Measurements from ENCODE around the gene RPS10.

The RPS10 gene

DNA sequence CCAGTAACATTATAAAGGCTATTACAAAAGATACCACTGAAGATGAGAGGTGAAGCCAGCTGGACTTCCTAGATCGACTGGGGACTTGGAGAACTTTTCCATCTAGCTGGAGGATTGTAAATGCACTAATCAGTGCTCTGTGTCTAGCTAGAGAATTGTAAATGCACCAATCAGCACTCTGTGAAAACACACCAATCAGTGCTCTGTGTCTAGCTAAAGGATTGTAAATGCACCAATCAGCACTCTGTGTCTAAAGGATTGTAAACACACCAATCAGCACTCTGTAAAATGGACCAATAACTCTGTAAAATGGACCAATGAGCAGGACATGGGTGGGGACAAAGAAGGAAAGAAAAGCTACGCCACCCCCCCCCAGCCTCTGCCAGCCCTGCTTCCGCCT, 13.6 kb upstream of the RPS10 start:
- H3K4me1 Mint-ChIP-seq = no peaks in the 10 kb centered on the region
- no peak for DNase-seq (ENCODE audit: low spot score in 2 of 2)
- no peaks in the 10 kb centered on the region for H3K36me3 Mint-ChIP-seq (ENCODE audit: insufficient read depth)
- no peak for ATAC-seq (replicated peaks; ENCODE audit: extremely low read depth, poor library complexity, severe bottlenecking)
- no peaks in the 10 kb centered on the region for H3K9me3 Mint-ChIP-seq
- no peak overlapping the region for H3K4me3 Mint-ChIP-seq
- H3K27me3 Mint-ChIP-seq = no peaks in the 10 kb centered on the region
- H3K27ac Mint-ChIP-seq (ENCODE audit: low read depth) = no peak overlapping the region

DNA sequence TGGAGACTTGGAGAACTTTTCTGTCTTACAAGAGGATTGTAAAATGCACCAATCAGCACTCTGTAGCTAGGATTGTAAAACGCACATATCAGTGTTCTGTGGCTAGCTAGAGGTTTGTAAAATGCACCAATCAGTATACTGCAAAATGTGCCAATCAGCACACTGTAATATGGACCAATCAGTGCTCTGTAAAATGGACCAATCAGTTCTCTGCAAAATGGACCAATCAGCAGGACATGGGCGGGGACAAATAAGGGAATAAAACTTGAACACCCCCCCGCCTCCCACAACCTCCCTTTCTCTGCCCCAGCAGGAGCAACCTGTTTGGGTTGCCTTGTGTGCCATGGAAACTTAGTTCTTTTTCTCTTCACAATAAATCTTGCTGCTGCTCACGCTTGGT, 12.8 kb upstream of the RPS10 start:
- no peak for DNase-seq (ENCODE audit: low spot score in 2 of 2)
- no peak for ATAC-seq (replicated peaks; ENCODE audit: extremely low read depth, poor library complexity, severe bottlenecking)
- no peaks in the 10 kb centered on the region for H3K9me3 Mint-ChIP-seq
- H3K27me3 Mint-ChIP-seq = no peaks in the 10 kb centered on the region
- H3K36me3 Mint-ChIP-seq (ENCODE audit: insufficient read depth) = no peaks in the 10 kb centered on the region
- H3K27ac Mint-ChIP-seq (ENCODE audit: low read depth) = no peak overlapping the region
- H3K4me1 Mint-ChIP-seq = no peaks in the 10 kb centered on the region
- no peak overlapping the region for H3K4me3 Mint-ChIP-seq

DNA sequence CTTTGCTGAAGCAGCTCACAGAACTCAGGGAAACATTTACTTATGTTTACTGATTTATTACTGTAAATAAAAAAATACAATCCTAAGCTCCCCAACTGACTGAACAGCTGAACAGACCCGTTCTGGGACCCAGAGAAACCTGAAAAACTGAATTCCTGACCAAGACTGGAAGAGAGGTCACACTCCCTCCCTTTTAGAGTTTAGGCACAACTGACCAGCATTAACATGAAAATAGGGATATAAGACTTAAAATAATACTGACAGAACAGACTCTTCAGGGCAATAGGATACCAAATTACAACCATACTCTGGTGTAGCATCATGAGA, 11.7 kb upstream of the RPS10 start:
- Mint-ChIP-seq H3K4me1 (no peaks in the 10 kb centered on the region), H3K36me3 (ENCODE audit: insufficient read depth) (no peaks in the 10 kb centered on the region), H3K9me3 (no peaks in the 10 kb centered on the region), H3K4me3 (no peak overlapping the region), H3K27me3 (no peaks in the 10 kb centered on the region), H3K27ac (ENCODE audit: low read depth) (no peak overlapping the region)
- DNase-seq (ENCODE audit: low spot score in 2 of 2) (no peak), ATAC-seq (replicated peaks; ENCODE audit: extremely low read depth, poor library complexity, severe bottlenecking) (no peak)

- DNase-seq (ENCODE audit: low spot score in 2 of 2) (no peak), ATAC-seq (replicated peaks; ENCODE audit: extremely low read depth, poor library complexity, severe bottlenecking) (no peak)
- Mint-ChIP-seq H3K4me3 (no peak overlapping the region), H3K27ac (ENCODE audit: low read depth) (no peak overlapping the region), H3K4me1 (no peaks in the 10 kb centered on the region), H3K27me3 (no peaks in the 10 kb centered on the region), H3K36me3 (ENCODE audit: insufficient read depth) (no peaks in the 10 kb centered on the region), H3K9me3 (no peaks in the 10 kb centered on the region)
These were observed 11.2 kb upstream of the RPS10 start for GRCh38 chr6:34436803-34437643.

DNA sequence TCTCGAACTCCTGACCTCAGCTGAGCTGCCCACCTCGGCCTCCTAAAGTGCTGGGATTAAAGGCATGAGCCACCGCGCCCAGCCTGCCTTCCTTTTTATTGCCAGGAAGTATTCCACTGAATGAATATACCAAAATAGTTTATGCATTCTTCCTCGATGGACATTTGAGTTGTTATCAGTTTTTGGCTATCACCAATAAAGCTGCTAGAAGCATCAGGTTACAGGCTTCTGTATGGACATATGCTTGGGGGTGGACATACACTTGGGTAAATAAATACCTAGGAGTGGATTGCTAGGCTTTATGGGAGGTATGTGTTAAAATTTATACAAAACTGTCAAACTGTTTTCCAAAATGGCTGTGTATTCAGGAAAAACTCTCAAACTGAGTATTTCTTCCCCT, 10.0 kb upstream of the RPS10 start:
- no peaks in the 10 kb centered on the region for H3K36me3 Mint-ChIP-seq (ENCODE audit: insufficient read depth)
- H3K27ac Mint-ChIP-seq (ENCODE audit: low read depth) = no peak overlapping the region
- no peak for ATAC-seq (replicated peaks; ENCODE audit: extremely low read depth, poor library complexity, severe bottlenecking)

DNA sequence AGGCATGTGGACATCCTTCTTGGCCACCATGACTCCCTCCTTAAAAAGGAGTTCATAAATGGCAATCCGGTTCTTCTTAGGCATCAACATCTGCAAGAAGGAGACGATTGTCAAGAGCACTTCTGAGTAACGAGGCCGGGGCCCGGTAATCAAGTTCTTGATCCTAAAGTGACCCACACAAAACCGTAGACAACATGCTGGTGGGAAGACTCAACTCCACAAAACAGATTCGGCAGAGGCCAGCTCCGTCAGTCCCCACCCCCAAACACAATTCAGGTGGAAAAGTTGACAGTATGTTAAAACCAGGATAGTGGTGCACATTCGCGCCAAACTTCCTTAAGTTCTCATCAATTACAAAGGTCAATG, 754 bp downstream of the RPS10 start:
- no peaks in the 10 kb centered on the region for H3K27me3 Mint-ChIP-seq
- peak overlapping the region; percentile 97 for H3K27ac Mint-ChIP-seq (ENCODE audit: low read depth)
- peaks cover 55% of the 10 kb centered on the region for H3K36me3 Mint-ChIP-seq (ENCODE audit: insufficient read depth)
- H3K9me3 Mint-ChIP-seq = no peaks in the 10 kb centered on the region
- DNase-seq (ENCODE audit: low spot score in 2 of 2) = no peak
- no peak for ATAC-seq (replicated peaks; ENCODE audit: extremely low read depth, poor library complexity, severe bottlenecking)
- peak overlapping the region; percentile 98 for H3K4me3 Mint-ChIP-seq
- H3K4me1 Mint-ChIP-seq = peaks cover 19% of the 10 kb centered on the region

More for the DNA sequence above, 10.0 kb upstream of the RPS10 start:
- Mint-ChIP-seq H3K4me1 (no peaks in the 10 kb centered on the region), H3K4me3 (no peak overlapping the region), H3K27me3 (no peaks in the 10 kb centered on the region), H3K9me3 (no peaks in the 10 kb centered on the region)
- DNase-seq (ENCODE audit: low spot score in 2 of 2) = no peak

DNA sequence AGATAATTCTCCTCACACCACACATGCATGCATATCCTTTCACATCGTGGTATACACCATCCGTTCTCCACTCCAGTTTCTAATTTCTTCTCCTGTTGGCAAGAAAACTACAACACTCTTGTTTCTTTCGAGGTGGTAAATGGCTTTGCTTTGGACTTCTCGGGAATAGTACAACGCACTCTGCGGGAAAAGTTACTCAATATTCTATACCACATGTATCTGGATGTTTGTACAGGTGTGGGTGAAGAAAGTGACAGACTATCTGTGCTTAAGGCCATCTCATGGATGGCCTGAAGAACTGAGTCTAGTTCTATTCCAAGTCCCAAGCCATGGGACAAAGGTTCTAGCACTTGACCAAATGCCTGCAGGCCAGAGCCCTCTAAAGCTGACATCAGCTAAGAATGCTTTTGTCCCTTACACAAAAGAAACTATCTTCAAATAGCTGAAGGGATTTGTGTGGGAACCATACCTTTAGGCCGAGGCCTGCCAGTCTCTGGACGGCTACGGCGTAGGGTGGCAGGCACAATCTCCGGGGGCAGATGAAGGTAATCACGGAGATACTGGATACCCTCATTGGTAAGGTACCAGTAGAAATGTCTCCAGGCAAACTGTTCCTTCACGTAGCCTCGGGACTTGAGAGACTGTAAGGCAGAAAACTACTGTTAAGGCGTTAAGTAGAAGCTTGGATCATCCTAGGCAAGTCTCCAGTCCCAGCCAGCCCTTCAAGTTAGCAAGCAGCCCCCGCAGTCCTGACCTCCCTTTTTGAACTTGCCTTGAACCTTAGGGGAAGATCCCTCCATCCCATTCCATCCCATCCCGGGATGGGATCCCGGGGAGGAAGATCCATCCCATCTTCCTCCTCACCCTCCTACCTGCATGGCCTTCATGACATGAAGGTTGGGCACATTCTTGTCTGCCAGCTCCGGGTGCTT, 1.4 kb downstream of the RPS10 start:
- H3K4me3 Mint-ChIP-seq = peak overlapping the region; percentile 98
- H3K36me3 Mint-ChIP-seq (ENCODE audit: insufficient read depth) = peaks cover 61% of the 10 kb centered on the region
- peak overlapping the region; percentile 97 for H3K27ac Mint-ChIP-seq (ENCODE audit: low read depth)
- H3K9me3 Mint-ChIP-seq = no peaks in the 10 kb centered on the region
- peaks cover 19% of the 10 kb centered on the region for H3K4me1 Mint-ChIP-seq
- DNase-seq (ENCODE audit: low spot score in 2 of 2) = no peak
- no peaks in the 10 kb centered on the region for H3K27me3 Mint-ChIP-seq
- ATAC-seq (replicated peaks; ENCODE audit: extremely low read depth, poor library complexity, severe bottlenecking) = no peak

DNA sequence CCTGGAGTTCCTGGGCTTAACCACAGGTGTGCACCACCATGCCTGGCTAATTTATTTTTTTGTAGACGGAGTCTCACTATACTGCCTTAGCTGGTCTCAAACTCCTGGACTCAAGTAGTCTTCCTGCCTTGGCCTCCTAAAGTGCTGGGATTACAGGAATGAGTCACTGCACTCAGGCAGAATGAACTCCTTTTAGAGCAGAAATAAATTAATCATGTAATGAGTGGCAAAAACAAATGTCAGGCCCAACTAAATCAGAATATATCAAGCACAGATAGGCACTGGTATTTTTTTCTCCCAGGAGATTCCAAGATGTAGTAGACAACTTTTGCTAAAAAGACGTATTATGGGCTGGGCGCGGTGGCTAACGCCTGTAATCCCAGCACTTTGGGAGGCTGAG, 2.6 kb downstream of the RPS10 start:
- no peak overlapping the region for H3K4me3 Mint-ChIP-seq
- no peak for ATAC-seq (replicated peaks; ENCODE audit: extremely low read depth, poor library complexity, severe bottlenecking)
- no peaks in the 10 kb centered on the region for H3K27me3 Mint-ChIP-seq
- no peak for DNase-seq (ENCODE audit: low spot score in 2 of 2)
- peaks cover 74% of the 10 kb centered on the region for H3K36me3 Mint-ChIP-seq (ENCODE audit: insufficient read depth)
- H3K4me1 Mint-ChIP-seq = peaks cover 24% of the 10 kb centered on the region
- no peak overlapping the region for H3K27ac Mint-ChIP-seq (ENCODE audit: low read depth)
- no peaks in the 10 kb centered on the region for H3K9me3 Mint-ChIP-seq

DNA sequence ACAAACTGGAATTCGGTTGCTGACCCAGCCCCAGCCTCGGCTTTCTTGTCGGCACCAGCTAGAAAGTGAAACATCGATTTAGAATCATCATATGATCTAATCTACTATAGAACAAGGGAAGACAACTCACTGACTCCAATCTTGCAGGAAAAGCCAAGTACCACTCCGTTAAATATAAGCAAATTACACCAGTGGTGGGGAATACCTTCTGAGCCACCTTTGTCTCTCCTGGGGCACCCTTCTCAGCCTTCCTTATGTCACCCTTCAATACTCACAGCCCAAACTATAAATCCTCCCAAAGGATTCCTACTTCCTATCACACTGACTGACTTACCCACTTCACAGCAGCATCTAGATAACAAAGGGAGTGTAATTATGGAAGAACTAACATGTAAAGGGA, 7.5 kb downstream of the RPS10 start:
- ATAC-seq (replicated peaks; ENCODE audit: extremely low read depth, poor library complexity, severe bottlenecking) (no peak), DNase-seq (ENCODE audit: low spot score in 2 of 2) (no peak)
- Mint-ChIP-seq H3K27me3 (no peaks in the 10 kb centered on the region), H3K9me3 (no peaks in the 10 kb centered on the region), H3K4me3 (no peak overlapping the region), H3K36me3 (ENCODE audit: insufficient read depth) (peaks cover 67% of the 10 kb centered on the region), H3K27ac (ENCODE audit: low read depth) (no peak overlapping the region), H3K4me1 (peaks cover 13% of the 10 kb centered on the region)

GRCh38 chr6:34416877-34417371, 8.9 kb downstream of the RPS10 start:
- DNase-seq (ENCODE audit: low spot score in 2 of 2) (no peak), ATAC-seq (replicated peaks; ENCODE audit: extremely low read depth, poor library complexity, severe bottlenecking) (no peak)
- Mint-ChIP-seq H3K36me3 (ENCODE audit: insufficient read depth) (peaks cover 54% of the 10 kb centered on the region), H3K4me1 (peaks cover 20% of the 10 kb centered on the region), H3K27me3 (no peaks in the 10 kb centered on the region), H3K27ac (ENCODE audit: low read depth) (no peak overlapping the region), H3K4me3 (no peak overlapping the region), H3K9me3 (no peaks in the 10 kb centered on the region)

- peaks cover 38% of the 10 kb centered on the region for H3K36me3 Mint-ChIP-seq (ENCODE audit: insufficient read depth)
- H3K27me3 Mint-ChIP-seq = no peaks in the 10 kb centered on the region
- no peaks in the 10 kb centered on the region for H3K9me3 Mint-ChIP-seq
- no peak overlapping the region for H3K27ac Mint-ChIP-seq (ENCODE audit: low read depth)
- ATAC-seq (replicated peaks; ENCODE audit: extremely low read depth, poor library complexity, severe bottlenecking) = no peak
- H3K4me1 Mint-ChIP-seq = peaks cover 14% of the 10 kb centered on the region
- DNase-seq (ENCODE audit: low spot score in 2 of 2) = no peak
- no peak overlapping the region for H3K4me3 Mint-ChIP-seq
These were observed 10.6 kb downstream of the RPS10 start for GRCh38 chr6:34414999-34415858.

DNA sequence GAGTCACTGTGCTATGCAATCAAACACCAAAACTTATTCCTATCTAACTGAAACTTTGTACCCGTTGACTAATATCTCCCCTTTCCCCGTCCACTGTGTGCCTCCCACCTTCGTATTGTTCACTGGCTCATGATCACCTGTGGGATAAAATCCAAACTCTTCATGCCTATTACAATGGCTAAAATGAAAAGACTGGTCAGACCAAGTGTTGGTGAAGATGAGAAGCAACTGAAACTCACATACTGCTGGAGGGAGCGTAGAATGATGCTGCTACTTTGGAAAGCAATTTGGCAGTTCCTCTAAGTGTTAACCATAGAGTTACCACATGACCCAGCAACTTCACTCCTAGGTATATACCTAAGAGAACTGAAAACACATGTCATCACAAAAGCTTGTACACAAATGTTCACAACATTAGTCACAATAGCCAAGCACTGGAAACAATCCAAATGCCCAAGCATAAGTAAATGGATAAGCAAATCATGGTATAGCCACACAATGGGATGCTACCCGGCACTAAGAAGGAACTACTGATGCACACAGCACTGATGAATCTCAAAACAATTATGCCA, 13.1 kb downstream of the RPS10 start:
- H3K27me3 Mint-ChIP-seq = no peaks in the 10 kb centered on the region
- H3K9me3 Mint-ChIP-seq = no peaks in the 10 kb centered on the region
- H3K4me3 Mint-ChIP-seq = no peak overlapping the region
- H3K27ac Mint-ChIP-seq (ENCODE audit: low read depth) = peak overlapping the region; percentile 23
- H3K36me3 Mint-ChIP-seq (ENCODE audit: insufficient read depth) = peaks cover 15% of the 10 kb centered on the region
- peaks cover 7% of the 10 kb centered on the region for H3K4me1 Mint-ChIP-seq
- ATAC-seq (replicated peaks; ENCODE audit: extremely low read depth, poor library complexity, severe bottlenecking) (no peak), DNase-seq (ENCODE audit: low spot score in 2 of 2) (no peak)
